ENCODE results near the gene MRFAP1.

DNA sequence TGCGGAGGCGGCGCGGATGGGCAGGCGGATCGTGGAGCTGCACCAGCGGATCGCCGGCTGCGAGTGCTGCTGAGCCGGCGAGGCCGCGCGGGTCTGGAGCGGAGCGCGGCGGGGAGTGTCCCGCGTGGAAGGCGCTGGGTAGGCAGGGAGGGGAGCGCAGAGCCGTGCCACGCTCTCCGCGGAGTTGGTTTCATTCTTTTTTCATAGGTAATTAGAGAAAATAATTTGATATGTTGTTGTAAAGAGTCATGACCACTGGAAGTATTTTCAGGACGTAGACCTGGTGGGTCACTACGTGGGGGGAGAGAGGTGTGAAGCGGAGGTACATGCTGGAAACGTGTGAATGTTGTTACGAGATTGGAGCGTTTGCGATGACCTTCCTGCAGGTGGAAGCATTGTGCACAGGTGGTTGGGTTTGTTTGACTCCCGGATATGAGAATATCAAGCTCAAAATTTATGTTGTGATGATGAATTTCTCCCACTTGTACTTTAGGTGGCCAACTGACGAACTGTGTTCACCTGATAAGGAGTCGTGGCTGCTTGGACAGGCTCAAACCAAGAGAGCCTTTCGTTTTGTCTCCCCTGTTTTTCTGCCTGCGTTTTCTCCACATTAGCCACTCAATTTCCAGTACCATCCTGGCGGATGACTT, 34.1 kb downstream of the MRFAP1 start:
- TF ChIP-seq, protein P1, sequence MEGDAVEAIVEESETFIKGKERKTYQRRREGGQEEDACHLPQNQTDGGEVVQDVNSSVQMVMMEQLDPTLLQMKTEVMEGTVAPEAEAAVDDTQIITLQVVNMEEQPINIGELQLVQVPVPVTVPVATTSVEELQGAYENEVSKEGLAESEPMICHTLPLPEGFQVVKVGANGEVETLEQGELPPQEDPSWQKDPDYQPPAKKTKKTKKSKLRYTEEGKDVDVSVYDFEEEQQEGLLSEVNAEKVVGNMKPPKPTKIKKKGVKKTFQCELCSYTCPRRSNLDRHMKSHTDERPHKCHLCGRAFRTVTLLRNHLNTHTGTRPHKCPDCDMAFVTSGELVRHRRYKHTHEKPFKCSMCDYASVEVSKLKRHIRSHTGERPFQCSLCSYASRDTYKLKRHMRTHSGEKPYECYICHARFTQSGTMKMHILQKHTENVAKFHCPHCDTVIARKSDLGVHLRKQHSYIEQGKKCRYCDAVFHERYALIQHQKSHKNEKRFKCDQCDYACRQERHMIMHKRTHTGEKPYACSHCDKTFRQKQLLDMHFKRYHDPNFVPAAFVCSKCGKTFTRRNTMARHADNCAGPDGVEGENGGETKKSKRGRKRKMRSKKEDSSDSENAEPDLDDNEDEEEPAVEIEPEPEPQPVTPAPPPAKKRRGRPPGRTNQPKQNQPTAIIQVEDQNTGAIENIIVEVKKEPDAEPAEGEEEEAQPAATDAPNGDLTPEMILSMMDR (IDR thresholded peaks at IDR 0.05; ENCODE audit: low read depth, low read length) = peak; percentile 41
- TF ChIP-seq EZH2phosphoT487 (IDR thresholded peaks at IDR 0.05; ENCODE audit: low read depth) = no peak
